K562 (cell line): ENCODE data around the gene HYAL4. TPM values are rescaled to one million over a fixed set of nuclear protein-coding genes. Genes with fewer than 3 reads are reported as not detected.

Source experiments
- CEBPZ ChIP-seq: fragments of 150-350 bp; IDR thresholded peaks from 2 replicates; pipeline ENCODE4 v1.6.1; 2014; ENCODE audit warnings: low read depth, mild to moderate bottlenecking, low read length, borderline replicate concordance
- RB1 ChIP-seq: fragments of 450-650 bp; IDR thresholded peaks from 2 replicates; pipeline ENCODE4 v1.6.1; 2017; ENCODE audit warnings: low read depth, mild to moderate bottlenecking
- SMARCC2 ChIP-seq: fragments of 450-650 bp; IDR thresholded peaks from 2 replicates; pipeline ENCODE4 v1.6.1; 2017; ENCODE audit warnings: antibody characterized with exemption, moderate library complexity, mild to moderate bottlenecking, low read depth
- SRSF7 ChIP-seq: fragments of 200-400 bp; formaldehyde crosslinking; optimal IDR thresholded peaks from 2 replicates; pipeline ENCODE3; 2017; ENCODE audit warnings: mild to moderate bottlenecking, low read depth, low read length
- TSHZ1 ChIP-seq: fragments of 250-450 bp; sonication (Bioruptor Pico); IDR thresholded peaks from 2 replicates; pipeline ENCODE4 v1.4.0; 2020; ENCODE audit warnings: mild to moderate bottlenecking, moderate library complexity
- ZFP91 ChIP-seq: sonication (generic); formaldehyde crosslinking; IDR thresholded peaks from 2 replicates; pipeline ENCODE4 v1.8.0; 2022; ENCODE audit warnings: mild to moderate bottlenecking, missing genetic modification reagents
- ZNF512 ChIP-seq: IDR thresholded peaks from 2 replicates; pipeline ENCODE4 v1.6.1; 2016; ENCODE audit warnings: missing genetic modification characterization, missing compliant biosample characterization
- ZNF766 ChIP-seq: fragments of 200-800 bp; sonication (Bioruptor generic); conservative IDR thresholded peaks from 2 replicates; pipeline ENCODE4 v1.6.1; 2016; ENCODE audit warnings: missing genetic modification characterization, missing compliant biosample characterization
- polyA plus RNA-seq, 8 experiments: library from polyadenylated mRNA; depleted of rRNA in 4 of 8; stranded (reverse) in 5 of 8; unstranded in 3 of 8; fragments of >200 nt; fragmentation: Nextera tagmentation in 2 of 8; fragmentation: Illumina TruSeq in 1 of 8; extraction: Ambion mirVana in 2 of 8; extraction: Trizol in 1 of 8; gene quantifications; 2 replicates each; pipeline versions ENCODE4 v1.2.1 to v1.2.3, GENCODE V29; 2011 to 2014; ENCODE audit warnings: inconsistent platforms in 1 of 8, missing spikeins in 1 of 8
- total RNA-seq, 7 experiments: library from RNA; depleted of rRNA in 6 of 7; stranded (reverse); fragments of >200 nt in 6 of 7; fragmentation: Illumina TruSeq in 2 of 7; extraction: Trizol in 2 of 7; gene quantifications; 2 replicates each; pipeline versions ENCODE4 v1.2.1 to v1.2.3, GENCODE V29; 2011 to 2021; ENCODE audit warnings: low replicate concordance in 1 of 7

The HYAL4 gene
- total and polyA plus RNA-seq, 9 of the 15 experiments (the other 6 are each of a cell fraction or from before 2014, with no cell fraction given): not detected

DNA sequence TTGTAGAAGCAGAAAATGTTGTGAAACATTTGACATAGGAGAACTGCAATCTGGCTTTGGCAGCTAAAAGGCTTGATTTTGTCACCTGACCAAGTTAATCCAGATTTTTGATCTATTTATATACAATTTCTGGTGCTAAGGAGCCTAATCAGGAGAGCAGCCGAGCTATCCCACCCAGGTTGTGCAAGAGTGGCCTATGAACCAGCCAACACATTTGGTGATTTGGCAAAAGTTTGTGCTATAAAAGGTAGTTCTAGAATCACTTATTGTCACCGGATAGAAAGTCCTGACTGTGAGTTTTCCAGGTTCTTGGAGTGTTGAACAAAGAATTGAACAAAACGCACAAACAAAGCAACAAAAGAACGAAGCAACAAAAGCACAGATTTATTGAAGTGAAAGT lies 78.6 kb downstream of the HYAL4 start (continued):
- TF ChIP-seq TSHZ1 (CRISPR knock-in tag) (no peak), ZNF766 (no peak), RB1 (no peak), SRSF7 (no peak), SMARCC2 (no peak), ZNF512 (tag) (no peak), ZFP91 (no peak), CEBPZ (no peak)
